Measurements from ENCODE around the gene HSPA12B. TPM values are rescaled to one million over a fixed set of nuclear protein-coding genes. Genes with fewer than 3 reads are reported as not detected.
"Not testable (repeated sequence)": the region's sequence is repeated elsewhere in the genome, so short reads cannot be mapped to it uniquely, and the experiment has no call there.

Gene HSPA12B
- total RNA-seq, 1 experiment from 2014 or later: 0.05 TPM

- DNase-seq (ENCODE audit: low read depth): peak; percentile 74
Measured at GRCh38 chr20:3786126-3786484, 53.6 kb downstream of the HSPA12B start.

GRCh38 chr20:3786665-3787323, 54.3 kb downstream of the HSPA12B start, which contains the start of gene CENPB:
CENPB (minus strand) TSS chr20:3786740; CDS start chr20:3786483, 257 bp downstream.
- DNase-seq (ENCODE audit: low read depth): peak; percentile 85

- DNase-seq (ENCODE audit: low read depth): no peak
Measured at GRCh38 chr20:3787324-3788014, 55.0 kb downstream of the HSPA12B start.

GRCh38 chr20:3788685-3789155, 56.2 kb downstream of the HSPA12B start:
- DNase-seq (ENCODE audit: low read depth): peak; percentile 28

- not testable (repeated sequence) for DNase-seq (ENCODE audit: low read depth)
Measured at GRCh38 chr20:3789201-3789600, 56.7 kb downstream of the HSPA12B start.

GRCh38 chr20:3794168-3794567, 61.7 kb downstream of the HSPA12B start:
- not testable (repeated sequence) for DNase-seq (ENCODE audit: low read depth)

- no peak for DNase-seq (ENCODE audit: low read depth)
Measured at GRCh38 chr20:3794701-3795420, 62.4 kb downstream of the HSPA12B start.

GRCh38 chr20:3795511-3796468, 63.3 kb downstream of the HSPA12B start, which contains the start of gene CDC25B:
CDC25B (plus strand) TSS chr20:3796310; CDS start chr20:3796532, 222 bp downstream.
- DNase-seq (ENCODE audit: low read depth): peak; percentile 96

GRCh38 chr20:3796477-3797225, 64.2 kb downstream of the HSPA12B start:
- no peak for DNase-seq (ENCODE audit: low read depth)

GRCh38 chr20:3797226-3797545, 64.7 kb downstream of the HSPA12B start:
- DNase-seq (ENCODE audit: low read depth): no peak

GRCh38 chr20:3797592-3798372, 65.3 kb downstream of the HSPA12B start:
- peak; percentile 62 for DNase-seq (ENCODE audit: low read depth)

- no peak for DNase-seq (ENCODE audit: low read depth)
Measured at GRCh38 chr20:3798373-3798768, 65.9 kb downstream of the HSPA12B start.

- DNase-seq (ENCODE audit: low read depth): no peak
Measured at GRCh38 chr20:3798908-3799248, 66.4 kb downstream of the HSPA12B start.

- no peak for DNase-seq (ENCODE audit: low read depth)
Measured at GRCh38 chr20:3800256-3800877, 67.9 kb downstream of the HSPA12B start.

- DNase-seq (ENCODE audit: low read depth): no peak
Measured at GRCh38 chr20:3800878-3801260, 68.4 kb downstream of the HSPA12B start.

GRCh38 chr20:3801299-3801698, 68.8 kb downstream of the HSPA12B start:
- no peak for DNase-seq (ENCODE audit: low read depth)

- no peak for DNase-seq (ENCODE audit: low read depth)
Measured at GRCh38 chr20:3801846-3802245, 69.4 kb downstream of the HSPA12B start.
